GM19043 (cell line): ENCODE data around the gene LBP.
"Not testable (repeated sequence)": the region's sequence is repeated elsewhere in the genome, so short reads cannot be mapped to it uniquely, and the experiment has no call there.

Experiments used
- ATAC-seq: cut with Tn5 transposase; IDR thresholded peaks from one replicate; pipeline ENCODE4 v1.9.1; 2021; ENCODE audit warnings: low read depth; ENCODE audit not compliant: unreplicated experiment

LBP gene

DNA sequence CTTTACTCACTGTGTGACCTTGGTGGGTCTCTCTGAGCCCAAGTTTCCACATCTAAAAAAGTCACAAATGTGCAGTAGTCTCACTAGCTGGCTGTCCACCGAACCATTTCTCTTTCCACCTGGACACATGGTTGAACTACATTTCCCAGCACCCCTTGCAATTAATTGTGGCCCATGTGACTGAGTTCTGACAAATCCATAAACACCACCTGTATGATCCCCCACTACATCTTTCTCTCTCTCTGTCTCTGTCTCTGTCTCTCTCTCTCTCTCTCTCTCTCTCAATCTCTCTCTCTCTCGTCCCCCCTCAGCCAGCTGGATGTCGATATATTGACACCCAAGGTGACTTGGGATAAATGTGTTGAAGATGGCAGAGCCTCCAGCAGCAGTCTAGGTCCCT, 46.1 kb downstream of the LBP start:
- ATAC-seq, result no peak

DNA sequence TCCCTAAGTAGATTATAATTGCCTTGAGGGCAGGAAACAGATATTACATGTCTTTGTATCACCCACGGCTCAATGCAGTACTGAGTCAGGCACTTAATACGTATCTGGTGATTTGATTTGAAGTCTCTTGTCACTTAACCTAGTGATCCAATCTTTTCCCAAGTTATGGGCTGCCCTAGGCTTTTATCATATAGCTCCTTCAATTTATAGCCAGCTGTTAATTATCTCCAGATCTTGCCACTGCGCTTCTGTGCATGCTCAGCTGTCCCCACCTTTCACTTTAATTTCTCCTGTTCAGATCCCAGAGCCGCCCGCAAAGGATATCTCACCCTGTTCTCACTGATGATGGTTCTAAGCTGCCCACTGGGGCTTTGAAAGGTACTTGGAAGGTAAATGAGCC, 47.0 kb downstream of the LBP start:
- ATAC-seq, result no peak

DNA sequence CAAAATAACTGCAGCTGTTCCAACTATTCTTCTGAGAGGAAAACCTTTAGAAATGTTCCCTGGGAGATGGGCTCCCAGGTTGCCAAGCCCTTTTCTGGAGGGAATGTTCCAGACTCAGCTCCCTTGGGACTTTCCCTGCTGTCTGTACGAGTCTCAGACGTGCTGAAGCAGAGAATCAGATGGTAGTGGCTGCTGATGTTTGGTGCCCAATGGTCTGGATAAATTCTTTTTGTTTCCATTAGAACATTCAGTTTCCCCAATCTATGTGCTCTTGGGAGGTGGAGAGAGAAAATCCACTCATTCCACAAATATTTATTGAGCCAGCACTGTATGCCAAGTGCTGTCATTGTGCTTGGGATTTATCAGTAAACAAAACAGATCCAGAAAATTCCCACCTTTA, 48.9 kb downstream of the LBP start:
- no peak for ATAC-seq

DNA sequence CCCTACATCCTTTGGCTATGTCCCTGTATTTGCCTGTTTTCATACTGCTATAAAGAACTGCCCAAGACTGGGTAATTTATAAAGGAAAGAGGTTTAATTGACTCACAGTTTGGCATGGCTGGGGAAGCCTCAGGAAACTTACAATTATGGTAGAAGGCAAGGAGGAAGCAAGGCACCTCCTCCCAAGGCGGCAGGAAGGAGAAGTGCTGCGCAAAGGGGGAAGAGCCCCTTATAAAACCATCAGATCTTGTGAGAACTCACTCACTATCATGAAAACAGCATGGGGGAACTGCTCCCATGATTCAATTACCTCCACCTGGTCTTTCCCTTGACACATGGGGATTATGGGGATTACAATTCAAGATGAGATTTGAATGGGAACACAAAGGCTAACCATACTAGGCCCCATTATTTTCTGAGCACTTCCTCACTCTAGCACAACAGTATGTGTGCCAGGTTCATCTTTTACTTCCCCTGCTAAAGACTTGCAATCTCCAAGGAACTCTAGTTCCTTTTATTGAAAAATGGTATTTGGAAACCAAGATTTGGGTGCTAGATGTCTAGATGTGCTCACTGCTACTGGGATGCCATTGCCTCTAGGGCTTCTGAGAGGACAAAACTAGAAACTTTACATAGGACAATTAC, 49.6 kb downstream of the LBP start:
- not testable (repeated sequence) for ATAC-seq

DNA sequence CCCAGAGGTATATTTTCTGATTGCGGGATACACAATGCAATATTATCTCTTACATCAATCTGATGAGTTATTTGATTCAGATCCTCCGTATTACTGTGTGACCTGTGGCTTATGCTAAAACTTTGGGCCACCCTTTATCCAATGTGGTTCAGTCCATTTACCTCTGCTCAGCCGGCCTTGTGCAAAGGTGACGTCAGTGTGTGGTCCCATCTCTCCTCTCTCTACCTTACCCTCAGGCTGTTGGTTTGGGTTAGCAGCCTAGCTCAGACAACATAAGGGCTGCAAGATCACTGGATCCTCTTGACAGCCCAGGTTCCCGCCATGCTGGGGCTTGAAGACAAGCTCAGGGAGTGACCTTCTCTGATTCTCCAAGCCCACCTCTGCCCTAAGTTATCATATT, 55.8 kb downstream of the LBP start:
- ATAC-seq, result no peak

DNA sequence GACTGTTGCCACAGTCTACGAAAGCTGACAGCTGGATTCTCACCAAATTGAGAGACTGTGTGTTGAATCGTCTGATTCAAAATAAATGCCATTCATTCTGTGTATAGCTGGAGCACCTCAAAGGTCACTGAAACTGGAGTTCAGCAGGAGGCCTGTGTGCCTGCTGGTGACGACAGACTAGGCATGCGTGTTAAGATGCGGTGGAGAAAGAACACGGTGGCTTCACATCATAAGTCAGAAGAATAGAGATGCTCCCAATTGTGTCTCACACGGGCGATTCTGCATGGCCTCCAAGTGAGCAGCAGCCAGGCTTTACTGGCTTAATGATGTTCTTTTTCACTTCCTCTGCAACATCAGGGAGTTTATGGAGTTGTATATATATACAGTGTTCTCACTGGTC, 56.5 kb downstream of the LBP start:
- ATAC-seq, result no peak

DNA sequence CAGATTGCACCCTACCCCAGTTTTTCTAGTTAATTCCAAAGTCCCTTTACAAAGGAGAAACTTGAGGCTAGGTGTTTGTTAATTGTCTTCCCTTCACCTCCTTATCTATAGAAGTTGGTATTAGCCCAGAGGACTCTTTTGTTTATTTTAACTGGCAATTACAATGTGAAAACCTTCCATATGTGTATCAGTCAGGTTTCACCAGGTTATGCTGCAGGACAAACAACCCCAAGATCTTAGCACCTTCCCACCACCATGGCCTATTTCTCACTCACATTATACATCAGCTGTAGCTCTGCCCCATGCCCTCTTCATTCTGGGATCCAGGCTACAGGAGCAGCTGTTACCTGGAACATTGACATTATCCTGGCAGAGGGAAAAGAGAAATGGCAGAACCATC, 57.7 kb downstream of the LBP start:
- no peak for ATAC-seq

DNA sequence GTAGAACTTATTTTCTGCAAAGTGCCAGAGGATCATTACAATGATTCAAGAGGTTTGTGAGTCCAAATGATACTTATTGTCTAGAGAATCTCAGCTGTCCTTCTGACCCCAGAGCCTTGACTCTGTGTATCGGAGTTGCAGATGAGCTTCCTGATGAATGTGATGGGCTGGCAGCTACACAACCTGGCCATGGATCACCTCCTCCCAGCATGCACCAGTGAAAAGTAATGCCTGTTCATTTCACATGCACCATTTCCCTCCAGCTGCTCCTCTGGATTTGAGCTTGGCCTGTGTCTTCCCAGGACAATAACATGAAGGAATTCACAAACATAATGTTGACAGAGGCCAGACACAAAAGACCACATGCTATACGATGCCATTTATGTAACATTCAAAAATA, 58.9 kb downstream of the LBP start:
- ATAC-seq, result no peak

DNA sequence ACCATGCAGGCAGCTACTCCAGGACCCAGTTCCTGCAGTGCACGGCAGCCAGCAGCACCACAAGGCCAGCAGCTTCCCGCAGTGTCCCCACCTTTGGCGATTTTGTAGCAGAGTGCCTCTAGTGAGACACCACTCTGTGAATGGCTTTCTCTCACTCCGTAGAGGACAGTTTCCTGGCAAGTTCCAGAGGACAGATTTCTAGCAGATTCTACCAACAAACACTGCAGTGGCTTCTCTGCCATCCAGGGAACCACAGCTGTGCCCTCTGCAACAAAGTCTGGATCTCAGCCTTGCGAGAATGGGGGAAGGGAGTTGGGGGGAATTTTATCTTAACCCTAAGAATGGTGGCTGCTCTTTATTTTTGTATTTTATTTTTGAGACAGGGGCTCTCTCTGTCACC, 60.2 kb downstream of the LBP start:
- no peak for ATAC-seq

DNA sequence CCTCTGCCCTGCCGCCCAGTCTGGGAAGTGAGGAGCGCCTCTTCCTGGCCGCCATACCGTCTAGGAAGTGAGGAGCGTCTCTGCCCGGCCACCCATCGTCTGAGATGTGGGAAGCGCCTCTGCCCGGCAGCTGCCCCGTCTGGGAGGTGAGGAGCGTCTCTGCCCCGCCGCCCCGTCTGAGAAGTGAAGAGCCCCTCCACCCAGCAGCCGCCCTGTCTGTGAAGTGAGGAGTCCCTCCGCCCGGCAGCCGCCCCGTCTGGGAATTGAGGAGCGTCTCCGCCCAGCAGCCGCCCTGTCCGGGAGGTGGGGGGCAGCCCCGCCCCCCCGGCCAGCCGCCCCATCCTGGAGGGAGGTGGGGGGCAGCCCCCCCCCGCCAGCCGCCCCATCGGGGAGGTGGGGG, 61.0 kb downstream of the LBP start:
- ATAC-seq, result no peak

DNA sequence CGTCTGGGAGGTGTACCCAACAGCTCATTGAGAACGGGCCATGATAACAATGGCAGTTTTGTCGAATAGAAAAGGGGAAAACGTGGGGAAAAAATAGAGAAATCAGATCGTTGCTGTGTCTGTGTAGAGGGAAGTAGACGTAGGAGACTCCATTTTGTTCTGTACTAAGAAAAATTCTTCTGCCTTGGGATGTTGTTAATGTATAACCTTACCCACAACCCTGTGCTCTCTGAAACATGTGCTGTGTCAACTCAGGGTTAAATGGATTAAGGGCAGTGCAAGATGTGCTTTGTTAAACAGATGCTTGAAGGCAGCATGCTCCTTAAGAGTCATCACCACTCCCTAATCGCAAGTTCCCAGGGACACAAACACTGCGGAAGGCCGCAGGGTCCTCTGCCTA, 61.5 kb downstream of the LBP start:
- ATAC-seq, result not testable (repeated sequence)

DNA sequence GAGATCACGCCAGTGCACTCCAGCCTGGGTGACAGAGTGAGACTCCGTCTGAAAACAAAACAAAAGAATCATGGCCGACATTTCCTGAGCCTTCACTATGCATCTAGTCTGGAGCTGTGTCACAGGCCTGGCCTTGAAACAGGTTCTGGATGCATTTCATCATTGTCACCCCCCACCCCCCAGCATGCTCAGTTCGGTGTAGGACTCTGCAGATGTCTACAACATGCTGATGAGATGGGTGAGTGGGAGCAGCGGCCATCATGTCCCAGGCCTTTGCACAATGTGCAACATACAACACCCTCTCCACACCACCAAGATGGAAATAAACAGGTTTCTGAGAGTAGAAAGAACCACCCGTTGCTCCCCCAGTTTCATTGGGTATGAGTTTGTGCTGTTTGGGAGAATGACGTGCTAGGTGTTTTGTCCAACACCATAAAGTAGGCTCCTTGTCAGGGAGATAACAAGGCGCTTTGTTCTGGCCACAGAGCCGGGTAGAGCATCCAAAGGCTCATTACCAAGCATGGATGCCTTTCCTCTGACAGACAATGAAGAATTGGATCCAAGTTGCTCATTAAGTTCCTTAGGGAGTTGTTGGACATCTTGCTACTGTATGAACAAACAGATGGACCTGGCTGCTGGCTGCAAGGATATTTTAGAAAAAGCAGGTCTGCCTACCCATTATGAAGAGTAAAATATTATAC, 66.7 kb downstream of the LBP start:
- no peak for ATAC-seq

DNA sequence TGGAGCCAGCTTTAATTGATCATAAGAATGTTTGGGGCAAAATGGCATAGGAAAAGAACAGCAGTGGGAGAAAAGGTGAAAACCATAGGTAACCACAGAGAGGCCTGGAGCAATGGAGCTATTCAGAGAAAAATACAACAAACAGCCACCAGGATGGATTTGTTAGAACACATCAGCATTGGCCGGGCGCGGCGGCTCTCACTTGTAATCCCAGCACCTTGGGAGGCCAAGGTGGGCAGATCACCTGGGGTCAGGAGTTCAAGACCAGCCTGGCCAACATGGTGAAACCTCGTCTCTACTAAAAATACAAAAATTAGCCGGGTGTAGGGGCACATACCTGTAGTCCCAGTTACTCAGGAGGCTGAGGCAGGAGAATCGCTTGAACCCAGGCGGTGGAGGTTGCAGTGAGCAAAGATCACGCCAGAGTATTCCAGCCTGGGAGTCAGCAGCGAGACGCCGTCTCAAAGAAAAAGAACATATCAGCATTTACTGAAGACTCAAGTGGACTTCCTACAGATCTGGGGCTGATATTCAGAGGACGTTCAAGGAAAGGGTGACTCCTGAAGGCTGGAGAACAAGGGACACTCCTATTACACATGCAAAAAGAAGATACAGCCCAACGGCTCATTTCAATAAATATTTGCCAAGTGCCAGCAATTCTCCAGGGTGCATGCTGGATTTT, 68.6 kb downstream of the LBP start:
- ATAC-seq, result no peak

DNA sequence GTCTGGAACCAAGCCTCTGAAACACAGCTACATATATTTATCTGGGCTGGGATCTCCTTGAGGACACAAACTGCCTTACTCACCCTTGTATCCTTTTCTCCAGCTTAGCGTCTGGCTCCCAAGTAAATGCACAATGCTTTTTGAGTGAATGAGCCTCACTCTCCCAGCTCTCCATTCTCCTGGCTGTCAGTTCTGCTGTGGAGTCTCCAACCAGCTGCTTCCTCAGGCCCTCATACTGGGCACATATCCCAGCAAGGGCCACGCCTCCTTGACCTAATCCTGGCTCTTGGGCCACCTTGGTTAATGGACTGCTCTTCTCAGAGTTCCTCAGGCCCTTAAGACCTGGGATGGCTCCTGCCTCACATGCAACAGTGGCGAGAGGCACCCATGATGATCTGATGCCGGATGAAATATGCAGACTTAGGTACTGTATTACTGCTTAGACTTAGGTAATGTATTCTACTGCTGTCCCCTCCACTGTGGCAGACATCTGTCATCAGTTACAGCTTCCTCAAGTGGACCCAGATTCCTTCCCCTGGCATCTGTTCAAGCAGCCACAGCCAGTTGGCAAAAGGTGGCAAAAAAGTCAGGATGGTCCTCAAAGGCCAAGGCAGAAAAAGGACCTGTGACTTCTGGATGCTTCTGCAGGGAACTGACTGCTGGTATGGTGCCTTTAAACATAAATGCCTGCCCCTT, 72.4 kb downstream of the LBP start:
- ATAC-seq, result no peak

DNA sequence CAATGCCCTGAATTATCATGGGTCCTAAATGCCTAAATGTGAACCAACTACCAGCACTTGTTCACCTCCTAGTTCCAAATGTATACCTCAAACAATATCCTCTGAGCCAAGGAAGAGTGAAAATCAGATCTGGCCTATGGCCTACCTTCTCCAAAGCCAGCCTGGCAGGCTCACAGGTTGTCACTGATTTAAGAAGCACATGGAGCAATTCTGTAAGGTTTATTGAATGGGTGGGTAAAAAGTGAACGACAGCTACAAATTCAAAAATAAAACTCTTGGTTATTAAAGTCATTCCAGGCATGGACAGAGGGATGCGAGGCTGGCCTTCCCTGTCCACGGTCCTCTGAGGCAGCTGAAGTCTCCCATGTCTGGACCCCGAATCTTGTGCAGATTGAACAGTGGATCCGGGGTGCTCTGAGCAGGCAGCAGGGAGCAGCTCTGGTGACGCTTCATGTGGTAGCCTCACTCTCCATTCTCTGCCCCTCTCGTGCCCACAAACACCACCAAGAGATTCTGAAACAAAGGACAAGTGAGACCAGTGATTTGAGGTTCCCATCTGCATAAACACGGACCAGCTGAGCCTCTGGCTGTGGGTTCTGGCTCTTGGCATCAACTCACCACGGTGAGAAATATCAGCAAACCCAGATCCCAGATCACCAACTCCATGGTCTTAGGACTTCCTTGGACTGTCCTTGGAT, 74.3 kb downstream of the LBP start:
- ATAC-seq, result no peak

DNA sequence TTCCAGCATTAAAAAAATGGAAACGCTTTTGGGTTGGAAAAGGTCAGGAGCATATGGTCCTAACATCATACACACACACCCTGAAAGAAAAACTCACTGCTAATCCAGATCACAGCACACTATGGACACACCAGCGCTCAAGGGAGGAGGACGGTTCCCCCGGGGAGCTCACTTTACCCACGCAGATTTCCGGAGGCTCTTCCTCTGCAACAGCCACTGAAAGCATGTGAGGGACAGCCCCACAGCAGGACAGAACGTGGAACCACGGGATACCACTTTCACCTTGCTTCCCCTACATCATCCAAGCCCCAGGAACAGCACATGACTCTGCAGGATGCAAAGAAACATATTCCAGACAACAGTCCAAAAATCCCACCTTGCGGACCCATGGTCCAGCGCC, 75.6 kb downstream of the LBP start:
- no peak for ATAC-seq

DNA sequence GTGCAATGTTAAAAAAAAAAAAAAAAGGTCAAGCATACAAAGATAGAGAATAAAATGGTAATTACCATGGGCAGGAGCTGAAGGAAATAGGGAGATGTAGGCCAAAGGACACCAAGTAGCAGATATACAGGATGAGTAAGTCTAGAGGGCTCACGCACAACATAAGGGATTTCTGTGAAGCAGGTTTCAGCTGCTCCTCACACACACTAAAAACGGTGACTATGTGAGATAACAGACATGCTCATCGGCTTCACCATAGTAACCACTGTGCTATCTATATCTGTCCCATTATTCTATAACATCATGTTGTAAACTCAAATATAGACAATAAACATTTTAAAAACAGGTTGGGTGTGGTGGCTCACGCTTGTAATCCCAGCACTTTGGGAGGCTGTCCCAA, 77.3 kb downstream of the LBP start:
- no peak for ATAC-seq

DNA sequence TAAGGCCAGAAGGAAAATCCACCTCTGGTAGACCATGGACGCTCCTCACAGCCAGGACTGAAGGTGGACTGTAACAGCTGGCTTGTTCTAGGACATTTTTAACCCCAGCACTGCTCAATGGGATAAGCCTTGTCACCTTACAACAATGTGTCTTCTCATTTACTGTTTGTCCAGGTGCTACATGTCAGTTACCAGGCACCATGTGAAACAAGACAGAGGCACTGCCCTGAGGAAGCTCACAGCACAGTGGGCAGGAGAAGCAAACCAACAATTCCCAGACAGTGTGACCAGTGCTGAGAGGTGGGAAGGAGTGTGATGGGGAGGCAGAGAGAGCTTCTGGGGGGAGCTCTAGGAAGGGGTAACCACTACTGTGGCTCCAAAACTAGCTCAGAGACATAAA, 78.1 kb downstream of the LBP start:
- ATAC-seq, result no peak

DNA sequence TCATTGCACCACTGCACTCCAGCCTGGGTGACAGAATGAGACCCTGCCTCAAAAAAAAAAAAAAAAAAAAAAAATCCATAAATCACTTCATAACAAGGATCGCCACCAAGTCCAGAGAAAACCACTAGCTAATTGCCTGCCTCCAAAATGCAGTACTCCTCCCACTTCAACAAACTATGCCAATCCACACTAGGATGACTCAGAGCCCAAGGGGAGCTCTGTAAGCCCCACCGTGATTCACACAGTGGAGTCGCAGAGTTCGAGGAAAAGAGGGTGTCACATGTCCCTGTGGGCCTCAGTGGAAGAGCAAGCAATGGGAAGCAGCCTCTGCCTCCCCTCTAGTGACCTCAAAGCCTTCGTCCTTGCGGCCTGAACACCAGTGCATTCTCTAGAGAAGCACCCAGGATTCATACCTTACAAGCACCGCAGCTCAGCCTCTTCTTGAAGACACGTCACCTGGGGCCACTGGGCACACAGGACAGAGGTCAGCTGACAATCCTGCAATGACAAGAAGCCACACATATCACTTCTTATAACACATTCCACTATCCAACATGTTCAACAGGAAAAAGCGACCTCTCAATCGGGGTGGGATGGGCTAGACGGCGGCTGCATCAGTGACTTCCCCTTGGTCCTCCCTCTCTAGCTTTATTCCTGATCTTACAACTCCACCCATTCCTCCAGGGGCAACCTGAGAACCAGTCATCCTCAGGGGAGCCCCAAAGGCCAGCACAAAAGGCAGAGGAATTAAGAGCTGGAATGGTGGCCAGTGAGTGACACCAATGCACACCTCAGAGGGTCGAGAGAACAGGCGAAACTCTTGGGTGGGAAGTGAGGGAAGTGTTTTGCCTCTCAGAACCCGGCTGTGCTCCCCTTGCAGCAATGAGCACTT, 80.0 kb downstream of the LBP start:
- no peak for ATAC-seq
